ENCODE measurements around the gene KLHL34. TPM values are rescaled to one million over a fixed set of nuclear protein-coding genes. Genes with fewer than 3 reads are reported as not detected.

The KLHL34 gene
- polyA plus RNA-seq (ENCODE audit: insufficient read length): 0.31 TPM

DNA sequence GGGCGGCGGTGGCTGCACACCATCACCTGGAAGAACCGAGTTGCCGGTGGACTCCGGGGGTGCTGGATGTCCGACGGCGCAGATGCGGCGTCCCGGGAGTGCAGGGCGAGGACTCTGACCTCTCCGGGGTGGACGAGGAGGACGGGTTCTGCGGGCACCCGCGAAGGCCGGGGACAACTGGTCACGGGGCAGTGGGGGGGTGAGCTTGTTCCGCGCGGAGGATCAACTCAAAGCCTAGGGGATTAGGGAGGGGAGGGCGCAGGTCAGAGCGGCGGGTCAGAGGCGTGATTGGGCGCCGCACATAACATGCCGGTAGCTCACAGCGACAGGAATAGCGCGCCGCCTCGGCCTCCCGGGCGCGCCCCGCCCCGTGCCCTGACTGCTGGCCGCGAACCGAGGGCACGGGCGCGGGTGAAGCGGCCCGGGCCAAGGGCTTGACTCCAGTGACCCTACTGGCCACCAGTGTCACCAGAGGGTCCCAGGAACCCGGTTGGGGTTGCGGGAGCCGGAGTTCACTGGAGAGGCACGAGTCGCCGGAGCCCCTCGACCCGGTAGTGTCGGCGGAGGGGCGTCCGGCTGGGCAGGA is at the start of gene KLHL34:
TSS of gene KLHL34 (minus strand) at position 179 of the 586 bp plus-strand sequence. CDS start 542 bp downstream, outside the sequence.
- DNase-seq: no peak

- DNase-seq: no peak
Measured at GRCh38 chrX:21705225-21705624, 47.1 kb upstream of the KLHL34 start.

DNA sequence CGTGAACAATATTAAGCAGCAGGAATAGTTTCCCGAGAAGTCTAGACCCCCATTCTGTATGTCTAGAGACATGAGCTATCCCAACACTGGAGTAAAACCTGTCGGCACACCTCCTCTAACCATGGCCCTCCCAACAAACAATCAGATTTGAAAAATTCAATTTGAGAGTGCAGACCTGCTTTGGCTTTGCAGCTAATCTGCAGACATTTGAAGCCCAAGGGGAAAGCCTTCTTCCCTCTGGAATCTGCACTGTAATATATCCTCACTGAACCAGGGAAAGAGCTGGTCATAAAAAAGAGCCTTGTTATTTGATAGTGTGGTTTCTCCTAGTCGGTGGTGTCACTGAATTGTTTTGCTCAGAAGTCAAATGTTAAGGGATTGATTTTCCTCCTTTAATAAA is 44.6 kb upstream of the KLHL34 start:
- no peak for DNase-seq

- no peak for DNase-seq
Measured at GRCh38 chrX:21700967-21701366, 42.8 kb upstream of the KLHL34 start.

- DNase-seq: no peak
Measured at GRCh38 chrX:21700275-21700674, 42.1 kb upstream of the KLHL34 start.

GRCh38 chrX:21699136-21699535 is 41.0 kb upstream of the KLHL34 start:
- no peak for DNase-seq

DNA sequence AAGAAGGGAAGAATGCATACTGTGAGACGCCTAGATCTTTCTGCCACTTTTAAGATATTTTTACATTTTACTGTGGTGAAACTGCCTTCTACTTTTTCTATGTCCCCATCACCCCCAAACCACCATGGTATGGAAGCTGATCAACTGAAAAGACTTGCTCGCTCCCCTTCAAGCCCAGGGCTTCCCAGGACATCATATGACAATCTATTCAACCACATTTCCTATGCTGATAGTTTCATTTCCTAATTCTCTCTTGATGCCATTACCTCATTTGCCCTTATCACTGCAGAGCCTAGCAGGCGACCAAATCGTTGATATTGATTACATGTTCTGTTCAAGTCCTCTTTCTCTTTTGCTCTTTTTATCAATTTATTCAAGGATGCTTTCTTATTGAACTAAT is 40.1 kb upstream of the KLHL34 start:
- no peak for DNase-seq

GRCh38 chrX:21691512-21692018 is 33.4 kb upstream of the KLHL34 start:
- no peak for DNase-seq

DNA sequence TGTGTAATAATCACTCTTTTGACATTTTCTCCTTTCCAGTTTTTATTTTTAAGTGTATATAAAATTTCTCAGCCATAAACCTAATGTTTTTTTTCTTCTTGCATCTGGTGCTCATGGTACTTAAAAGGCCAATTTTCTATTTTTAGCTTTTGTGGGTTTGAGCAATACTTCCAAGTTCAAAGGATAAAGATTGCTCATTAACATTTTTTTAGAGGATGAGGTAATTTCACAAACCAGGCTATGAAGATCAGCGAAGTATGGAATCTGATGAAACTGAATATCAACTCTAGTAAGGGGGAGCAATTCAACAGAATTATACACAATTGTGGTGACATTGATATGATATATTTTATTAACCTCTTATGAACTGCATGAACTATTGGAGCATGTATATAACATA is 25.8 kb upstream of the KLHL34 start:
- no peak for DNase-seq

DNA sequence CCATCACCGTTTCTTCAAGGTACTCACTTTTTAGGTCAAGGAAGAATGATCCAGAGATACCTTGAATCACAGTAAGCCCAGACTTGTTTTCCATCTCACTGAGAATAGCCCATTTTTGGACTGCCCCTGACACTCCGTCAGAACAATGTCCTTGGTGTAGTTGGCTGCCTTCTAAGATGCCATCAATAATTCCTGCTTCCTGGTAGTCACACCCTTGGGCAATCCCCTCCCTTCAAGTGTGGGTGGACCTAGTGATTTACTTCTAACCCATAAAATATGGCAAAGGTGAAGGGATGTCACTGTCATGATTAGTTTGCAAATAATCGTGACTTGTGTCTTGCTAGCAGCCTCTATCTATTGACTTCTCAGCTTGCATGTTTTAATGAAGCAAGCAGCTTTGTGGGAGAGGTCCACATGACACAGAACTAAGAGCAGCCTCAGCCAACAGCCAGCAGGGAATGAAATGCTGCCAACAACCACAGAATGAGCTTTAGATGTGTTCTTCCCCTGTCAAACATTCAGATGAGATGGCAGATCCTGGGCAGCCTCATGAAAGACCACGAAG is 20.0 kb upstream of the KLHL34 start:
- DNase-seq: no peak

DNA sequence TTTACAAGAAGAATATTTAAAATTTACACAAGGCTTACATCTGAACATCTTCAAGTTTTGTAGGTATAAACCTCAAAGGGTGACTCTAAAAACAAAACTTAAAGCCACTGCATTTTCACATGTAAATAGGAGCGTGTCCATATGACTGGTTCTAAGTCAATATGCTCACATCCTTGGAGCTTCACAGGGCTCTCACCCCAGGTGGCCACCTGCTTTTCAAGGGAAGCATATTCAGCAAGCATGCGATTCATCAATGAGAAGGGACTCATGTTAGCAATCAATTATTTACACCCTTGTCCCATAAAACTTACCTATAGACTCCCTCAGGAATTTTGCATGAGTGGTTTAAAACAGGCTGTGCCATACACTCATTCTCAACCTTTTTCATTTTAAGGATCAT is 17.8 kb upstream of the KLHL34 start:
- DNase-seq: no peak

- DNase-seq: no peak
Measured at GRCh38 chrX:21674430-21675186, 16.5 kb upstream of the KLHL34 start.

GRCh38 chrX:21666679-21667078 is 8.5 kb upstream of the KLHL34 start:
- no peak for DNase-seq

DNA sequence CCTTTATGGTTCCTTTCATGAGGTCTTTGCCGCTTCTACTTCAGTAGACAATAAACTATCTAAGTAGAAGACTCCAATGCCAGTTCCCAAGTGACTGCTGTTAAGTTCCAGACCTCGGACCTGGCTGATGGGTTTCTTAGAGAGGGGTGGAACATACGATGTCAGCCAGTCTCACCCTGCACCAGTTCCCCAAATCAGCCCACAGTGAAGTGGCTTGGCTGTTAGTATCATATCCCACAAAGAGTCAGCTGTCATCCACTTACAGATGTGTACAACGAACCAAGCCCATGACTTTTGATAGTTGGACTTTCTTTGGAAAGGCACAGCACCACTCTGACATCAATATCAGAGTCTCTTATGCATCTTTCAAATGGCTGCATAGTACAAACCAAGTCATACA is 8.1 kb upstream of the KLHL34 start:
- no peak for DNase-seq

GRCh38 chrX:21662761-21663160 is 4.6 kb upstream of the KLHL34 start:
- DNase-seq: no peak

- DNase-seq: no peak
Measured at GRCh38 chrX:21661316-21661715, 3.2 kb upstream of the KLHL34 start.

DNA sequence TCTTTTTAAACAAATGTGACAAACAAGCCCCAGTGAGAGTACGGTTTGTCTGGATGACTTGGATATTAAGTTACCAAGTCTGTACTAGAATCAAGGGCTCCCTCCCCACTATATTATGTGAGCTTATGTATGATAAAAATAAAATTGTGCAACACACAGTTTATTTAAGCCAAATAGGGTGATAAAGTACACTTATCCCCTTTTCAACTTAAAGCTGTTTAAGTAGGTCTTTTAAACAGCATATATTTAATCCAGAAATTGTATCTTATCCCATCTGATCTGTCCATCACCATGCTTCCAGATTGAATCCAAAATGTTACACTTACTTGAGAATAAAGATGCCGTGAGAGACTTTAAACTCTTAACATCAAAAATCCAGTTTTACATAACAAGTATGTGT is 2.0 kb upstream of the KLHL34 start:
- DNase-seq: no peak

DNA sequence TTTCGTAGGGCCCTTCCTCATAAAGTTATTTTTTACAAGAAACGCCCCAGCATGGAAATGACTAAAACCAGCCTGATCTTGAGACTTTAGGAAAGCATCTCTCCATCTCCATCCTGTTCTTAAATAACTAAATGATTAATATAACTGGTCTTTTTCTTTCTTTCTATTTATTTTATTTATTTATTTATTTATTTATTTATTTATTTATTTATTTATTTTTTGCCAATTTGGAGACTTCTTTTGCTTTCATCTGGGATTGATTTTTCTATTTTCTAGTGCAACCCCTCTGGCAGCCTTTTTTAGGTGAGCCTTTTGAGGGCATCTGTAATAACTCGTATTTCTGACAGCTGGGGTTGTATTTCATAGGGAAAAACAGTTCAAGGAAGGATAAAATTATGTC is 1.2 kb upstream of the KLHL34 start:
- no peak for DNase-seq

GRCh38 chrX:21658746-21659145 is 616 bp upstream of the KLHL34 start:
- DNase-seq: no peak

DNA sequence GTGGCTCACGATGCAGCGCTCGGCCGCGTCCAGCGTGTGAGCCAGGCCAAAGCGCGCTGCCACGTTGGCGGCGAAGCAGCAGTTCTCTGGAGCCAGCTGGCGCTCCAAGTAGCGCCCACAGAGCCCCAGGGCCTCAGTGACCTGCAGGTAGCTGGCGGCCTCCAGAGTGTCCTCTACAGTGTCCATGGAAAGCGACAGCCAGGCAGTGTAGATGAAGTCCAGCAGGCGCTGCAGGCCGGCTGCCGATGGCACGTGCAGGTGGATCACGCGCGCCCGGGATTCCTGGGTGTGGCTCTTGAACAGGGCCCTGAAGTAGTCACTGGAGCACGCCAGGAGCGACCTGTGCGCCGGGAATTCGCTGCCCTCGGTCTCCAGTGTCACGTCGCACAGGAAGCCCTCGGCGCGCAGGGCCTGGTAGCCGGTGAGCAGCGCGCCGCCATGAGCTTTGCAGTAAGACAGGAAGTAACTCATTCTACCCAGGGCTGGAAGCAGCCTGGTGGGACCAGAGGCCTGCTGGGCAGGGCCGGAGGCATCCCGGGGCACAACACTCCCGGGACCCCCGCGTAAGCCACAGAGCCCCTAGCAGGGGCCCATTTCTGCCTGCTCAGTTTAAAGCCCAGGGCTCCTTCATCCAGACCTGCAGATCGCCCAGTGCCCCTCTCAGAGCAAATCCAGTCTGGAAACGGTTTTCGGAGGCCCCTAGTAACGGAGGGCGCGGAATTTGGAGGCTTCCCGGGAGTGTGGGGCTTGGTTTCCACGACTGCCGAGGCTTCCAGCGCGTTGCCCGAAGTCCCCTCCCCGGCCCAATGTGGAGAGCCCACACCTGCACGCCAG is 595 bp downstream of the KLHL34 start:
- no peak for DNase-seq

DNA sequence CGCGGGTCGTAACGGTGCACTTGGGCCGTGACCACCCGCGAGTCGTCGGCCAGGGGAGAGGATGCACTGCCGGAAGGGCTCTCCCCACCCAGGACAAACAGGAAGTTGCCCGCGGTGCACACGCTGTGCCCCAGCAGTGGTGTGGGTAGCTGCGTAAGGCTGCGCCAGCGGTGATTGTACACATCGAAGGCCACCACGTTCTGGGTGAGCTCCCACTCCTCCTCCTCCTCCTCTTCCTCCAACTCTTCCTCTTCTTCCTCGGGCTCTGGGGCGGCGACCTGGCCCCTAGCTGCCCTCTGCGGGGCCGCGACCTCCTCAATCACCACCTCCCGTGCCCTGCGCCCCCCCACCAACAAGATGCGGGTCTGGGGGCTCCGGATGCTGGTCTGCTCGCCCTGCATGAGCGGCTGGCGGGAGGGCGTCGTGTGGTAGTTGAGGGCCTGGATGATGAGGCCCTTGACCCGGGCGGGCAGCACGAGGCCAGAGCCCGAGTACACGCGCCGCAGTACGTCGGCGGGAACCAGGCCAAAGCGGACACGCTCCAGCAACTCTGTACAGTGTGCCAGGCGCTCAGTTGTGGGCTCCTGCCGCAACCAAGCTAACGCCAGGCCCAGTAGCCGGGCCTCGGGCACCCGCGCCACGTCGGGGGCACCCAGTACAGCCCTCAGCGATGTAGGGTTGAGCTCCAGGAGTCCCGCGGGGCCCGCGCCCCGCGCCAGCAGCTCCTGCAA is 1.4 kb downstream of the KLHL34 start:
- no peak for DNase-seq

DNA sequence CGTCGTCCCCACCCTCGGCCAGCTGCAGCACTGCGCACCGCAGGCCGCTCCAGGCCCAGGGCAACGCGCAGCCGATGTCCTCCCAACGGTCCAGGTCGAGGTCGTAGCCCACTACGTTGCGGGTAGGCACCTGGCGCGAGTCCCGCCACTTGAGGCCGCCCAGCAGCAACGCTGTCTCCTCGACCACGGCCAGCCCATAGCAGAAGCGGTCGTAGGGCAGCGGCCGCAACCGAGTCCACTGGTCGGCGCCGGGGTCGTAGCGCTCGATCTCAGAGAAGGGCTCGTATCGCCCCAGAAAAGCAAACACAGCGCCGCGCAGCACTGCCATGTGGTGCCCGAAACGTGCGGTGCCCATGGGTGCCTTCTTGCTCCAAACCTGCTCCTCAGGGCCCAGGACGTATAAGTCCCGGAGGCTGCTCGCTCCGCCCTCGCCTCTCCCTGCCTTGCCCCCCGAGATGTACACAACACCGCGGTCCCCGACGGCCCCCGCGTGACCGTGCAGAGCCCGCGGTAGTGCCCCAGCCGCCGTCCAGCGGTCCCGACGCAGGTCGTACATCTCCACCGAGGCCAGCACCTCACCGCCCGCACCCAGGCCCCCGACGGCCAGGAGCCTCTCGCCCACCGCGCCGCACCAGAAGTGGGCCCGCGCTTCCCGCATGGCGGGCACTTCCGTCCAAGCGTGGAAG is 2.1 kb downstream of the KLHL34 start:
- no peak for DNase-seq
